ENCODE data around the gene SH2D1A.

- TF ChIP-seq CTCF (IDR thresholded peaks at IDR 0.05) (no peak), EZH2 (IDR thresholded peaks at IDR 0.05; ENCODE audit: borderline replicate concordance, insufficient read depth, low read depth, low read length, poor library complexity, severe bottlenecking) (no peak)
These were observed 20.6 kb upstream of the SH2D1A start for GRCh38 chrX:124325732-124326131.
